ENCODE data around the gene COX4I2.

- no peak for TF ChIP-seq CTCF (conservative IDR thresholded peaks at IDR 0.05; ENCODE audit: low read depth, low read length)
- no peak for TF ChIP-seq FOS (IDR thresholded peaks at IDR 0.05; ENCODE audit: low read depth, low read length)
- TF ChIP-seq CHD1 (IDR thresholded peaks at IDR 0.05; ENCODE audit: low read depth, low read length): no peak
- TF ChIP-seq POLR2A (IDR thresholded peaks at IDR 0.05; ENCODE audit: low read depth, low read length): no peak
- TF ChIP-seq MAFK (IDR thresholded peaks at IDR 0.05; ENCODE audit: low read depth, low read length): no peak
- no peak for TF ChIP-seq SMC3 (IDR thresholded peaks at IDR 0.05; ENCODE audit: low read depth, low read length)
Measured at GRCh38 chr20:31602431-31602778, 35.3 kb upstream of the COX4I2 start.
